AG09309 (cell line): ENCODE data around the gene TTK.

Experiments
- DNase-seq: peaks from one replicate; pipeline ENCODE4 v3.0.0-alpha.2; 2010; ENCODE audit warnings: low read depth
- H3K4me3 ChIP-seq: 2 replicates; pipeline ENCODE4 v1.5.1; 2011; ENCODE audit warnings: mild to moderate bottlenecking, low read depth, low read length, moderate library complexity; ENCODE audit not compliant: control insufficient read depth
- CTCF ChIP-seq: IDR thresholded peaks from 2 replicates; pipeline ENCODE4 v1.5.1; 2011; ENCODE audit warnings: mild to moderate bottlenecking, low read depth, low read length, inconsistent platforms; ENCODE audit not compliant: insufficient read depth, control insufficient read depth; ENCODE audit errors: missing control alignments

The TTK gene

GRCh38 chr6:80015839-80016435 is 11.5 kb downstream of the TTK start:
- no peak for TF ChIP-seq CTCF
- DNase-seq: no peak
- no peak overlapping the region for H3K4me3 ChIP-seq

- TF ChIP-seq CTCF: no peak
- DNase-seq: no peak
- H3K4me3 ChIP-seq: no peak overlapping the region
Measured at GRCh38 chr6:80020381-80021120, 16.1 kb downstream of the TTK start.

- no peak overlapping the region for H3K4me3 ChIP-seq
- no peak for DNase-seq
- no peak for TF ChIP-seq CTCF
Measured at GRCh38 chr6:80021131-80021530, 16.7 kb downstream of the TTK start.

GRCh38 chr6:80021591-80021990 is 17.1 kb downstream of the TTK start:
- DNase-seq: no peak
- TF ChIP-seq CTCF: no peak
- H3K4me3 ChIP-seq: no peak overlapping the region

GRCh38 chr6:80022803-80023202 is 18.4 kb downstream of the TTK start:
- no peak for TF ChIP-seq CTCF
- no peak for DNase-seq
- no peak overlapping the region for H3K4me3 ChIP-seq

- H3K4me3 ChIP-seq: no peak overlapping the region
- no peak for TF ChIP-seq CTCF
- DNase-seq: no peak
Measured at GRCh38 chr6:80028589-80028988, 24.1 kb downstream of the TTK start.
